NCI-H1092 (cell line): ENCODE measurements around the gene ZNF496.
"Not testable (repeated sequence)": the region's sequence is repeated elsewhere in the genome, so short reads cannot be mapped to it uniquely, and the experiment has no call there.

Source experiments
- DNase-seq: peaks from one replicate; lab custom pipeline; 2025; lab: John Stamatoyannopoulos, UW

Gene ZNF496

DNA sequence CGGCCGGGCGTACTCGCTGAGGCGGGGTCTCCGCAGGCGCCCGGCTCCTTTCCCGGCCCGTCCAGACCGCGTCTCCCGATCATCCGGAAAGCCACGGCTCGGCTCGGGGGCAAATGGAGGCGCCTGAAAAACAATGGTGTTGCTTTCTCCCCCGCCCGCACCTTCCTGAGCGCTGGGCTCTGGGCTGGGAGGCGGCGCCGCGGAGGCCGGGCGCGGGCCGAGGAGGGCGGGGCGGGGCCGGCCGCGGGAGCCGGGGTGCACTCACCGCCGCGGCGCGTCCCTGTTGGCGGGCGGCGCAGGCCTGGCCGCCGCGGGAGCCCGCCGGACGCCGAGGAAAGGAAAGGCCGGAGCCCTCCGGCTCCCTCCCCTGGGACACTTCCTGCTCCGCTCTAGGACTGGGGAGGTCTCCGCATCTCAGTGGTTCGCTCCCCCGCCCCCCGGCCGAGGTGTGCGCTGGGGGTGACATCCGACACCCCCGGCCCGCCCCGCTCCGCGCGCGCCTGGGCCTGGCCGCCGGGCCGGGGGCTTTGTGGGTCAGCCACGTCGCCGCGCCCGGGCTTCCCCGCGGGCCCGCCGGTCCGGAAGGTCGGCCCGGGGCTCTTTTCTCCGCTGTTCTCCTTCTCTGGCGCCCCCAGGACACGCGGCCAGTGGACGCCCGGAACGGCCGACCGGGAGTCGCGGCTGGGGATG, at the start of gene ZNF496:
Gene ZNF496 (minus strand): TSS at position 343 of the 690 bp plus-strand sequence. CDS start 2,289 bp downstream, outside the sequence.
- DNase-seq, result peak; percentile 84

DNA sequence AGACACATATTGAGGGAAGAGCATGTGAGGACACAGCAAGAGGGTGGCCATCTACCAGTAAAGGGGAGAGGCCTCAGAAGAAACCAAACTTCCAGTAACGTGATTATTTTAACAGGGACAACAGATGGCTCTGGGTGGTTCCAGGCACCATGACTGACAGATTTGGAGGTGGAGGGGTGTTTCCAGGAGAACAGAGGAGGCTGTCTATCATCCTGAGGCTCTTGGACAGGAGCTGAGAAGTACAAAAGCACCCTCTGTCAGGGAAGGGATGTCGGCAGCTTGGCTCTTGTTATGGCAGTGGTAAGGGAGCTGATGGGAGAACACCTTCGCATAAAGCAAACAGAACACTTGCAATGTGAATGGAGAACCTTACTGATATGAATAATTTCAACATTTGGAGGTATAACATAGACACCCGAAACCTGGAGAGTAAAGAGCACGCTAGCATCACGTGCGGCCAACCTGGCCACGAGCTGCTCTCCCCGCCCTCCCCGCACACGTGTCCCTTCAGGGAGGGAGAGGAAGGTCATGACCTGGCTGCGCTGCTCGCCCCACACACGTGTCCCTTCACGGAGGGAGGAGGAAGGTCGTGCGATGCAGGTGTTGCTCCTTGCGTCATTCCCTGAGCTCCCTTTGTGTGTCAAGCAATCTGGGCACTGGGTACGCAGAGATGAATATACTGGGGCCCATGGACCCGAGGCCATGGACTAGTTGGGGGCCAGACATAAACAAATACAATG, 46.8 kb upstream of the ZNF496 start:
- DNase-seq, result no peak

DNA sequence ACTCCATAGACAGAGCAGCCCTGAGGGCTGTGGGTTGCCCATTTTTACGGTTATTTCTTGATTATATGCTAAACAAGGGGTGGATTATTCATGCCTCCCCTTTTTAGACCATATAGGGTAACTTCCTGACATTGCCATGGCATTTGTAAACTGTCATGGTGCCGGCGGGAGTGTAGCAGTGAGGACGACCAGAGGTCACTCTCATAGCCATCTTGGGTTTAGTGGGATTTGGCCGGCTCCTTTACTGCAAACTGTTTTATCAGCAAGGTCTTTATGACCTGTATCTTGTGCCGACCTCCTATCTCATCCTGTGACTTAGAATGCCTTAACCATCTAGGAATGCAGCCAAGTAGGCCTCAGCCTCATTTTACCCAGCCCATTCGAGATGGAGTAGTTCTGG, 46.0 kb upstream of the ZNF496 start:
- DNase-seq, result not testable (repeated sequence)

DNA sequence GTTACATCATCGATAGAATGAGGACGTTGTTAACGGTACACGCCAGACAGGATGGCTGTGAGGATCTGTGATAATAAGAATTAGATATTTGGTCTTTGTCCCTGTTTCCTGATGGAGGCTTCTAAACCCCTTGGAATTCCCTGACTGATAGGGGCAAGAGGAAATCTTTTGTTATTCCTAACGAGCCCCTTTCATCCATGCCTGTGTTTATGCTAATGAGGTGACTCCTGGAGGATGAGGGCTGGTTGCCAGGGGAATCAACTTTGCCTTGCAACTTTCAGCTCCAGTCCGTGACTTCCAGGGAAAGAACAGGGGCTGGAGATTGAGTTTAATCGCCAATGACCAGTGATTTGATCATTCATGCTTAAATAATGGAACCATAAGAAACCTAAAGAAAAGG, 45.0 kb upstream of the ZNF496 start:
- no peak for DNase-seq

DNA sequence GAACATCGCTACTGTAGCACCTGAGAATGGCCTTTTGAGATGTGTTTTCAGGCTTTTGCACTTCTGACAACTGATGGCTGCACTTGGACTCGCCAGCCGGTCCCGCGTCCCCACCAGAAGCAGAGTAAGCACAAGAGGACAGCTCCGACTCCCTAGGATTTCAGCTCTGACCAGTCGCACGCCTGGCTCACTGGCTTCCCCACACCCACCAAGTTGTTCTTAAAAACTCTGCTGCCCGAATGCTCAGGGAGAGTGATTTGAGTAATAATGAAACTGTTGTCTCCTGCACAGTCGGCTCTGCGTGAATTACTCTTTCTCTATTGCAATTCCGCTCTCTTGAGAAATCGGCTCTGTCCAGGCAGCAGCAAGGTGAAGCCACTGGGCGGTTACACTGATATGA, 44.1 kb upstream of the ZNF496 start:
- no peak for DNase-seq

DNA sequence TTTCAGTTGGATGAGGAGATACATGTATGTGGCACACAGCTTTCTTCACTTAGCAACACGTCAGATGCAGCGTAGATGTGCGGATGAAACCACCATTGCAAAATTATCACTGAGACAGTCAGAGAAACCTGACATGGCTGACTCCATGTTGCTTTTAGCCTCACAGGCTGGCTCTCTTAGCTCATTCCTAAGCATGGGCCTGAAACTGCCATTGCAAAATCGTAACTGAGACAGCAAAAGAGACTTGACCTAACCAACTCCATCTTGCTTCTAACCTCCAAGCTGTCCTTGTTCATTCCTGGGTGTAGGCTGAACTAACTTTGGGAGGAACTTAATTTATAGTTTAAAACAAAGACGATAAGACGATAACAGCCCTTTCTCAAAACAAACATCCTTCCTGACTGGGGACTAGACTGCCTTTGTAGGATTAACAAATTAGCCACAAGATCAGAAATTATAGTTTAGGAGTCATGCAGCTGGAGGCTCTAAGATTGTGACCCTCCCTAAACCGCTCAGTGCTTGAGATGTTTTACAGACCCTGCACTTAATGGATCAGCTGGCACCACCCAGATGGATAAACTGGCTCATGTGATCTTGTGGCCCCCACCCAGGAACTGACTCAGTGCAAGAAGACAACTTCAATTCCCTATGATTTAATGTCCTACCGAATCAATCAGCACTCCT, 43.1 kb upstream of the ZNF496 start:
- not testable (repeated sequence) for DNase-seq

DNA sequence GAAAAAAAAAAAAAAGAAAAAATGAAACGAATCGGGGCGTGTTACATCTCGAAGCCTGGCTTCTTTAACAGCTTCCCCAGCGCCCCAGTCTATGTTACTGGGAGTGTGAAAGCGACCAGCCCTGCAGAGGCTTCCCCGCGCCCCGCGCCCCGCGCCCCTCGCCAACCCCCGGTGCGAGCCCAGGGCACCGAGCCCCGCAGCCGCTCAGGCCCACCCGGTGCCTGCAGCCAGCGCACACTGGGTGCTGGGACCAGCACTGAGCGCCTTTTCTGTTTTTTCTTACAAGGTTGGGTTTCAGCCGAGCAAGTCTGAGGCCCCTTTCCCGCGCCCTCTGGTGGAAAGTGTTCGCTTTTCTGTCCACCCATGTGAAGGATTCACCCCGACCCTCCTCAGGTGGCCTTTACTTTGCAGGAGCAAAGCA, 42.1 kb upstream of the ZNF496 start:
- peak; percentile 41 for DNase-seq

DNA sequence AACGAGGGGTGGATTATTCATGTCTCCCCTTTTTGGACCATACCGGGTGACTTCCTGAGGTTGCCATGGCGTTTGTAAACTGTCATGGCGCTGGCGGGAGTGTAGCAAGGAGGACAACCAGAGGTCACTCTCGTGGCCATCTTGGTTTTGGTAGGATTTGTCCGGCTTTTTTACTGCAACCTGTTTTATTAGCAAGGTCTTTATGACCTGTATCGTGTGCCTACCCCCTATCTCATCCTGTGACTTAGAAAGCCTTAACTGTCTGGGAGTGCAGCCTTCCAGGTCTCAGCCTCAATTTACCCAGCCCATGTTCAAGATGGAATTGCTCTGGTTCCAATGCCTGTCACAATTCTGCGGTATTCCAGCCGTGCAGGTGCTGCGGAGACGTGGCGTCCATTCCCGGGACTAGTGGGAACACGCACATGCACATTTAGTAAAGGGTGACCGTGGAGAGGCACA, 40.2 kb upstream of the ZNF496 start:
- DNase-seq, result no peak

DNA sequence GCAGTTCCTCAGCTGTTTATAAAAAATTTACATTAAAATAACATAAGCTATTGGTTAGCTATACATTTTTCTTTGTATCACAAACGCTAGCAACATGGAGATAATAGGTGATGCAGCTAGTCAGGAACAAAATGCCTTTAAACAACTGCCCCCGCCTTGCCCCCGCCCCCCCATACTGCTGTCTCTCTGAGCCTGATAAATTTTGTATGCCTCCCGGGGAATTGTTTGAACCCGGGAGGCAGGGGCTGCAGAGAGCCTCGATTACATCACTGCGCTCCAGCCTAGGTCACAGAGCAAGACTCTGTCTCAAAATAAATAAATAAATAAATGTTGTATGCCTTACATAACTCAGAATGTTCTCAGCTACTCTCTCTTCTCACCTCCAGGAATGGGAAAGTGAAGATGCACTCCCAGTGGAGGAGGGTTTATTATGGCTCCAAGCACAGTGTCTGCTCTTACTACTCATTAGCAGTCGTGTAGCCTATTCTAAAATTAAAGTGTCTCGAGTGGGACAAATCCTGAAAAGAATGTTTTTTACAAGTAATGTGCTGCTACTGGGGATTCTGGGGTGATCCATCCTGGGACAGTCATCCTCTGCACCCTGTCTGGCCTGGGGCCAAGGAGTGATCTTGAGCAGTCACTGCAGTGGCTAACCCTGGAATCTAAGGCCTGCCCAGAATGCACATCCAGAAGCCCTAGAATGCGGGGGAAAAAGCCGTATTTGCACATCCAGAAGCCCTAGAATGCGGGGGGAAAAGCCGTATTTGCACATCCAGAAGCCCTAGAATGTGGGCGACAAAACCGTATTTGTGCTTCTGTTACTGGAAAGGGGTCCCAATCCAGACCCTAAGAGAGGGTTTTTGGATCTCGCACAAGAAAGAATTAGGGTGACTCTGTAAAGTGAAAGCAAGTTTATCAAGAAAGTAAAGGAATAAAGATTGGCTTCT, 39.4 kb upstream of the ZNF496 start:
- no peak for DNase-seq

DNA sequence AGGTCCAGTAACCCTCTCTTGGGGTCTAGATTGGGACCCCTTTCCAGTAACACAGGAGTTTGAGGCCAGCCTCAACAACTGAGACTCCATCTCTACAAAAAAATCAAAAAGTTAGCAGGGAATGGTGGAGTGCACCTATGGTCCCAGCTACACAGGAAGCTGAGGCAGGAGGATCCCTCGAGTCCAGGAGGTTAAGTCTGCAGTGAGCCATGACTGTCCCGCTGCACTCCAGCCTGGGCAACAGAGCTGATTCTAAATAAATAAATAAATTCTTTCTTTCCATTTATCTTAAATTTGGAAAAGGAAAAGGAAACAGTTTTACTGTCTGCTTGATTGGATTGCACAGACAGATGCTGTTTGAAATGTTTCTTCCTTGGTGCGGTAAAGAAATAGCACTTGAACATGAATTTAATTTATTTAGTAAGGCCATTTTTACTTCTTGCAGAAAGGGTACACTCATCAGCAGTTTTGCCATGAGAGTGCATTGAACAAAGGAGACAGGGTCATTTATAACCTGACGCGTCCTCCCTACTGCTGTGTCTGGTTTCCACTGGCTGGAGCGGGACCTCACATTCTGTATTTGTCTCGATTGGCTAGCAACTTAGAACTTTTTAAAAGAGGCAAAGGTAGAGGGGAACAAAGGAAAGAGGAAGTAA, 37.0 kb upstream of the ZNF496 start:
- no peak for DNase-seq

DNA sequence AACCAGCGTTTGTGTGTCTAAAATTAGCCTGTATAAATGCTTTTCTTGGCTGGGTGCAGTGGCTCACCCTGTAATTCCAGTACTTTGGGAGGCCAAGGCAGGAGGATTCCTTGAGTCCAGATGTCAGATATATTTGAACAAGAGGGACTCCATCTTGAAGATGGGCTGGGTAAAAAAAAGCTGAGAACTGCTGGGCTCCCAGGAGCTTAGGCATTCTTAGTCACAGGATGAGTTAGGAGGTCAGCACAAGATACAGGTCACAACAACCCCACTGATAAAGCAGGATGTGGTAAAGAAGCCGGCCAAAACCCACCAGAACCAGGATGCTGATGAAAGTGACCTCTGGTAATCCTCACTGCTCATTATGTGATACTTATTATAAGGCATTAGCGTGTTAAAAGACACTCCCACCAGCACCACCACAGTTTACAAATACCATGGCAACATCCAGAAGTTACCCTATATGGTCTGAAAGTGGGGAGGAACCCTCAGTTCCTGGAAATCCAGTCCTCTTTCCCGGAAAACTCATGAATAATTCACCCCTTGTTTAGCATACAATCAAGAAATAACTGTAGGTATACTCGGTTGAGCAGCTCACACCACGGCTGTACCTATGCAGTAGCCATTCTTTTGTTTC, 36.2 kb upstream of the ZNF496 start:
- DNase-seq, result no peak

DNA sequence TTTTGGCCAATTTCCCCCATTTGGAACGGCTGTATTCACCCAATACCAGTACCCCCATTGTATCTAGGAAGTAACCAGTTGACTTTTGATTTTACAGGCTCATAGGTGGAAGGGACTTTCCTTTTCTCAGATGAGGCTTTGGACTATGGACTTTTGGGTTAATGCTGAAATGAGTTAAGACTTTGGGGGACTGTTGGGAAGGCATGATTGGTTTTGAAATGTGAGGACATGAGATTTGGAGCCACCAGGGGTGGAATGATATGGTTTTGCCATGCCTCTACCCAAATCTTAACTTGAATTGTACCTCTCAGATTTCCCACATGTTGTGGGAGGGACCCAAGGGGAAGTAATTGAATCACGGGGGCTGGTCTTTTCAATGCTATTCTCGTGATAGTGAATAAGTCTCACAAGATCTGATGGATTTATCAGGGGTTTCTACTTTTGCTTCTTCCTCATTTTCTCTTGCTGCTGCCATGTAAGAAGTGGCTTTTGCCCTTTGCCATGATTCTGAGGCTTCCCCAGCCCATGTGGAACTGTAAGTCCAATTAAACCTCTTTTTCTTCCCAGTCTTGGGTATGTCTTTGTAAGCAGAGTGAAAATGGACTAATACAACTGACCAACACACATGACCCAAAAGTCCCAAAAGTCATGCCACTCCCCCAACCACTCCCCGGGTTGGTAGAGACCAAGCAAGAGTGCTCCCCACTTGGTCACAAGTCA, 35.4 kb upstream of the ZNF496 start:
- DNase-seq, result no peak

DNA sequence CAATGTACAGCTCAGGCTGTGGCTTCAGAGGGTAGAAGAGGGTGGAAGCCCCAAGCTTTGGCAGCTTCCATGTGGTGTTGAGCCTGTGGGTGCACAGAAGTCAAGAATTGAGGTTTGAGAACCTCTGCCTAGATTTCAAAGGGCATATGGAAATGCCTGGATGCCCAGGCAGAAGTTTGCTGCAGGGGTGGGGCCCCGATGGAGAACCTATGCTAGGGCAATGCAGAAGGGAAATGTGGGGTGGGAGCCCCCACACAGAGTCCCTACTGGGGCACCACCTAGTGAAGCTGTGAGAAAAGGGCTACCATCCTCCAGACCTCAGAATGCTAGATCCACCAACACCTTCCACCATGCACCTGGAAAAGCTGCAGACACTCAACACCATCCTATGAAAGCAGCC, 34.7 kb upstream of the ZNF496 start:
- not testable (repeated sequence) for DNase-seq

DNA sequence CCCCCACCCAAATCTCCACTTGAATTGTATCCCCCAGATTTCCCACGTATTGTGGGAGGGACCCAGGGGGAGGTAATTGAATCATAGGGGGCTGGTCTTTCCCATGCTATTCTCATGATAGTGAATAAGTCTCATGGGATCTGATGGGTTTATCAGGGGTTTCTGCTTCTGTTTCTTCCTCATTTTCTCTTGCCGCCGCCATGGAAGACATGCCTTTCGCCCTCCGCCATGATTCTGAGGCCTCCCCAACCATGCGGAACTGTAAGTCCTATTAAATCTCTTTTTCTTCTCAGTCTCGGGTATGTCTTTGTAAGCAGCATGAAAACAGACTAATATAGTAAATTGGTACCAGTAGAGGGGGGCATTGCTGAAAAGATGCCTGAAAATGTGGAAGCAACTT, 33.4 kb upstream of the ZNF496 start:
- no peak for DNase-seq

DNA sequence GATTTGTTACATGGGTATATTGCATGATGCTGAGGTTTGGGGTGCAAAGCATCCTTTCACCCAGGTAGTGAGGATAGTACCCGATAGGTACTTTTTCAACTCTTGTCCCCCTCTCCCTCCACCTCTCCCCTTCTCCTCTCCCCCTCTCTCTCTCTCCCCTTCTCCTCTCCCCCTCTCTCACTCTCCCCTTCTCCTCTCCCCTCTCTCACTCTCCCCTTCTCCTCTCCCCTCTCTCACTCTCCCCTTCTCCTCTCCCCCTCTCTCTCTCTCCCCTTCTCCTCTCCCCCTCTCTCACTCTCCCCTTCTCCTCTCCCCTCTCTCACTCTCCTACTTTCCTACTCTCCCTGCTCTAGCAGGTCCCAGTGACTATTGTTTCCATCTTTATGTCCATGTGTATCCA, 31.3 kb upstream of the ZNF496 start:
- not testable (repeated sequence) for DNase-seq

DNA sequence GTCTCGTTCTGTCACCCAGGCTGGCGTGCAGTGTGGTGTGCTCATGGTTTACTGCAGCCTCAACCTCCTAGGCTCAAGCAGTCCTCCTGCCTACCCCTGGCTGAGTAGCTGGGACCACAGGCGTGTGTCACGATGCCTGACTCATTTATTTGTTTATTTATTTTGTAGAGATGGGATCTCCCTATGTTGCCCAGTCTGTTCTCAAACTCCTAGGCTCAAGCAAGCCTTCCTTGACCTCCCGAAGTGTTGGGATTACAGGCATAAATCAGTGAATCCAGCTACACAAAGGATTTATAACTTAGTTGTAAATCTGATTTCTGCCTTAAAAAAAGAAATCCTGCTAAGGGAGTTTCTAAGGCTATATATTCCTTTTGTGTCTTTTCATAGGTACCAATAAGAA, 30.5 kb upstream of the ZNF496 start:
- no peak for DNase-seq

DNA sequence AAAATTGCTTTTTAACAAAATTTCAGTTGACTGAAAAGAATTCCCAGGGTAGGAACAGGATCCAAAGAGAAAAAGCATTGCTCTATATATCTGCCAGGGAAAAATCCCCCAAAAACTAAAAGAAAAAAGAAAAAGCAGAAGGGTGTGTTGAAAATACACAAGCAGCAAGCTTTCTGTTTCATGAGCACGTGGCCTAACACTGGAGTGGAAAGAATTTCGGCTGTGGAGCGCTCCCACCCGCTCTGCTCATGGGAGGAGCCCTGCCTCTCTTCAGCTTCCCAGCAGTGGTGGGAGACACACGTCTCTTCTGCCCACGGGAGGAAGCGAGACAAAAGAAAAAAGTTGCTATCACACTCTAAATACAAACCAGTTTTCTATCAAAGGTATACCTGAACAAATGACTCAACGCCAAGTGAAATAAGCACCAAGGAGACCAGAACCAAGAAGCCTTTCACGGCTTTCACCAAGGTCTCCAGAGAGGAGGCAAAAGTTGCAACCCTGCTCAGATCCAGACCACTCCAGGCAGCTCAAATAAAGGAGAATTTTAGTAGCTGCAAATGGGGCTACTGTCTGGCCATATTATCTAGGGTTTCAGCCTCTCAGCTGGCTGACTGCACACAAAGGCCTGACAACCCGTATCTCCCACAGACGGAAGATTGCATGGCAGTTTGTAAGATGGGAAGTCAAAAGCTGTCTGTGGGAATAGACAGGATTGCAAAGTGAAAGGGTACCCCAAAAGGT, 29.5 kb upstream of the ZNF496 start:
- no peak for DNase-seq

DNA sequence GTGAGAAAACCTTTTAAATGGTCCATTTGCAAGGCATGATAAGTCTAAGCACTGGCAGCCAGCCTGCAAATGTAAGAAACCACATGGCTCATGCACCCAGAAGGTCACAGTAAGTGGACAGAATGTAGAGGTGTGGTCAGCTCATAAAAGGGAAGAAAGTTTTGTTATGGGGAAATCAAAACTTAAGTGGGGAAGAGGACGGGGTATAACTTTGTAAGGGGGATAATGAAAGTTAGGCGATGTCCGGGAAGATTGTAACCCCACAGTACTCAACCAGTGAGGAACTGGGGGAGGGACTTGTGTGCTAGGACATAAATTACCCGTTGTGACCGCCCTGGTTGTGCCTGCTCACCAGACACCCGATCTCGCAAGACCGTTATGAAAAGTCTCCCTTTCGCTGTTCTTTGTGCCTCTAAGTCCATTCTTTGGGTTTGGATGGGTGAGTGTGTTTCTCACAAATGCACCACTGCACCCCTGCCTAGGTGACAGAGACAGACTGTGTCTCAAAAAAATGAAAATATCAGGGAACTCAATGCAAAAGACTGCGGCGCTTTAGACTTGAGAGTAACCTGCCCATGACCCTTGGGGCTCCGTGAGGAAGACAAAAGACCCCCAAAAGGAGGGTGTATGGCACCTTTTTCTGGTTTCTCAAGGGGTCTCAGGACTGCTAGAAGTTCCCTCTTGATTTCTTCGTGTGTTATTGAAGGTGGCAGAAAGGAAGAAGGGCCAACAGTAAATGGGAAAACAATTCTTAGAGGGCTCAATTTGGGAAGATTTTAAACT, 28.6 kb upstream of the ZNF496 start:
- no peak for DNase-seq

DNA sequence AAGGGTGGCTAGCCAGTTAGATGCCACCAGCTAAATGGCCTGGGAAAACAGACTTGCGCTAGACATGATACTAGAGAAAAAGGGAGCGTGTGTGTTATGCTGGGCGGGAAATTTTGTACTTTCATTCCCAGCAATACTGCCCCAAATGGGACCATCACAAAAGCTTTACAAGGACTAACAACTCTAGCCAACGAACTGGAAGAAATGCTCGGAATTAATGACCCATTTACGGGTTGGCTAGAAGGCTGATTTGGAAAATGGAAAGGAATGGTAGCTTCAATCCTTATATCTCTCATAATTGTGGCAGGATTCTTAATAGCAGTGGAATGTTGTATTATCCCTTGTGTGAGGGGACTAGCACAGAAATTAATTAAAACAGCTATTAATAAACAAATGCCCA, 27.9 kb upstream of the ZNF496 start:
- DNase-seq, result no peak
